Measurements from ENCODE around the gene PICK1. TPM values are rescaled to one million over a fixed set of nuclear protein-coding genes. Genes with fewer than 3 reads are reported as not detected.

PICK1 gene
- total and polyA plus RNA-seq, 2 of the 4 experiments (the other 2 are of a cell fraction): 16.5 to 21.0 TPM

DNA sequence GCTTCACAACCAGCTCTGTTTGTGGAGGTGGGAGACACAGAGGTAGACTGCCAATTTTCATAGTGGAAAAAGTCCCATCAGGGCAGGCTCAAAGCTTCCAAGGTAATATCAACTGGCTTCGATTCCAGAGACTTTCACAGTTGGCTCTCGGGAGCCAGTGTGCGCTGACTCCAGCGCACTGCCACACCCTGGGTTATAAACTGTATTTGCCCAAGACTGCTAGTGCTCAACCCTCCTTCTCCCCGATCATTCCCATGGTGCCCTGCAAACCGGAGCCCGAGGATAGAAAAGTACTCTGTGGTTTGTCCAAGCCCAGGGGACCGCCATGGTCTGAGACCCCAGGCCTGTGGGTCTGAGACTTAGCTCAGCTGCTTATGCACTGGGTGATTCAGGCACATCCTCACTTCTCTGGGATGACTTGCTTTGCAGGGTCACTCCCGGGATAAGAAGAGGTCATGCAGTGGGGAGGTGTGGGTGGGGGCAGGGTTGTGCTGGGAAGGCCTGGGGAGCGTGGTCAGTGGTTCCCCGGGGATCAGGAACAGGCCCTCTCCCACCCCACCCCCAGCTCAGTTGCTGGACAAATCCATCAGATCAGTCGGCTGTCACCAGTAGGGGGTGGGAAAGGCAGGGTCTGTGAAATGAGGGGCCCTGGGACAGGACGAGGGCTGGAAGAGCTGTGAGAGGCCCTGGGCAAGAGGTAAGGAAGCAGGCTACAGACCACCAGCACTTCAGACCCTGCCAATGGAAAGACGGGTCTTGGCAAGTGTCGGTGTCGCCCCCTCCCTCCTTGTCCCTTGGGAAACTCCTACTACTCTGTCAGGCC lies 26.7 kb upstream of the PICK1 start:
- BruUV-seq (replicated peaks): no TSS peak
- H2BK120ac ChIP-seq (ENCODE audit: low read depth, low read length): no peak overlapping the region
- no peak overlapping the region for H2BK15ac ChIP-seq (ENCODE audit: low read depth, low read length)
- peak; percentile 26 for DNase-seq
- H2AFZ ChIP-seq (replicated peaks; ENCODE audit: low read length, poor library complexity): no peak overlapping the region
- peak overlapping the region; percentile 34; the same call in 1 of the 2 replicates for H2AK5ac ChIP-seq (ENCODE audit: low read depth, low read length)
- H3K4me2 ChIP-seq (ENCODE audit: low read depth, low read length): no peak overlapping the region
- H4K5ac ChIP-seq (ENCODE audit: low read depth, low read length): no peak overlapping the region
- ATAC-seq (ENCODE audit: low read depth): no peak
- no peak overlapping the region for H3K14ac ChIP-seq (replicated peaks; ENCODE audit: low read depth, low read length)
- intact Hi-C loops (cut with micrococcal nuclease): no loop called here
- no peaks in the 10 kb centered on the region; a peak in 1 of 4 replicates for H3K79me1 ChIP-seq (ENCODE audit: low read depth in 1 of 2, low read length in 2 of 2)
- H3K36me3 ChIP-seq (ENCODE audit: control insufficient read depth, insufficient read depth, low read length): no peaks in the 10 kb centered on the region
- H3K4me3 ChIP-seq (ENCODE audit: insufficient read depth, low read depth, low read length): no peak overlapping the region
- no peaks in the 10 kb centered on the region for H4K20me1 ChIP-seq (ENCODE audit: insufficient read depth, low read length)
- H4K8ac ChIP-seq (ENCODE audit: low read depth in 2 of 2, low read length in 2 of 2): no peak overlapping the region
- H3K27me3 ChIP-seq (ENCODE audit: control insufficient read depth, insufficient read depth, low read length): peaks cover 15% of the 10 kb centered on the region
- H3K9me3 ChIP-seq (ENCODE audit: control insufficient read depth, insufficient read depth, low read length): no peaks in the 10 kb centered on the region
- peaks cover 6% of the 10 kb centered on the region for H3K9me1 ChIP-seq (ENCODE audit: insufficient read depth, low read length)
- POLR2A ChIA-PET (ENCODE audit: unreplicated experiment): interaction anchor here (0.6 kb wide), 1 partner anchor 162 kb away, joined by 8 read pairs; no protein-coding TSS in a partner anchor
- H3K4ac ChIP-seq (ENCODE audit: low read depth, low read length): 0 out of 2 replicates have a peak overlapping the region, but pooled peaks have one; percentile 5
- no peak overlapping the region for H3K23ac ChIP-seq (ENCODE audit: low read depth, low read length)
- H3K18ac ChIP-seq (ENCODE audit: low read depth, low read length): no peak overlapping the region
- no peak overlapping the region for H4K91ac ChIP-seq (ENCODE audit: insufficient read depth, low read depth, low read length)
- CTCF ChIA-PET: no interaction called here
- no peak overlapping the region for H2BK20ac ChIP-seq (ENCODE audit: low read depth, low read length)
- 84% methylated on average over 4 of the region's 16 CpGs; no CpG with 5 or more reads in 1 of the 2 experiments for WGBS, 2 experiments (ENCODE audit: extremely low coverage in 2 of 2, insufficient read length in 1 of 2)
- peak overlapping the region; percentile 31 for H2AK9ac ChIP-seq (replicated peaks; ENCODE audit: low read depth, low read length, poor library complexity)
- peaks cover 23% of the 10 kb centered on the region for H3K4me1 ChIP-seq (ENCODE audit: control insufficient read depth, insufficient read depth, low read length)
- H3K56ac ChIP-seq (ENCODE audit: extremely low read depth, insufficient read depth, low read length): no peak overlapping the region
- dilution Hi-C loops (cut with HindIII; ENCODE audit: low sequenced_read_pairs, unreplicated experiment): no loop called here
- no peak overlapping the region for H3K9ac ChIP-seq (ENCODE audit: low read depth, low read length)
- no peak overlapping the region for H3K27ac ChIP-seq (ENCODE audit: insufficient read depth, low read length)
- in situ Hi-C loops (cut with MboI; ENCODE audit: low sequenced_read_pairs): no loop called here
- no peak overlapping the region for H2BK5ac ChIP-seq (ENCODE audit: low read depth, low read length, poor library complexity, severe bottlenecking)
- no peak for TF ChIP-seq CHD1 (IDR thresholded peaks at IDR 0.05; ENCODE audit: low read depth, low read length)
- TF ChIP-seq RCOR1 (IDR thresholded peaks at IDR 0.05; ENCODE audit: insufficient replicate concordance, low read length): no peak
- no peak for TF ChIP-seq RAD21 (IDR thresholded peaks at IDR 0.05; ENCODE audit: low read length)
- no peak for TF ChIP-seq MXI1 (IDR thresholded peaks at IDR 0.05; ENCODE audit: borderline replicate concordance, low read depth, low read length)
- no peak for TF ChIP-seq CEBPB (IDR thresholded peaks at IDR 0.05; ENCODE audit: low read depth, low read length)
- TF ChIP-seq, protein P1, sequence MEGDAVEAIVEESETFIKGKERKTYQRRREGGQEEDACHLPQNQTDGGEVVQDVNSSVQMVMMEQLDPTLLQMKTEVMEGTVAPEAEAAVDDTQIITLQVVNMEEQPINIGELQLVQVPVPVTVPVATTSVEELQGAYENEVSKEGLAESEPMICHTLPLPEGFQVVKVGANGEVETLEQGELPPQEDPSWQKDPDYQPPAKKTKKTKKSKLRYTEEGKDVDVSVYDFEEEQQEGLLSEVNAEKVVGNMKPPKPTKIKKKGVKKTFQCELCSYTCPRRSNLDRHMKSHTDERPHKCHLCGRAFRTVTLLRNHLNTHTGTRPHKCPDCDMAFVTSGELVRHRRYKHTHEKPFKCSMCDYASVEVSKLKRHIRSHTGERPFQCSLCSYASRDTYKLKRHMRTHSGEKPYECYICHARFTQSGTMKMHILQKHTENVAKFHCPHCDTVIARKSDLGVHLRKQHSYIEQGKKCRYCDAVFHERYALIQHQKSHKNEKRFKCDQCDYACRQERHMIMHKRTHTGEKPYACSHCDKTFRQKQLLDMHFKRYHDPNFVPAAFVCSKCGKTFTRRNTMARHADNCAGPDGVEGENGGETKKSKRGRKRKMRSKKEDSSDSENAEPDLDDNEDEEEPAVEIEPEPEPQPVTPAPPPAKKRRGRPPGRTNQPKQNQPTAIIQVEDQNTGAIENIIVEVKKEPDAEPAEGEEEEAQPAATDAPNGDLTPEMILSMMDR (conservative IDR thresholded peaks at IDR 0.05; ENCODE audit: low read depth, low read length): no peak
- TF ChIP-seq, protein P2, sequence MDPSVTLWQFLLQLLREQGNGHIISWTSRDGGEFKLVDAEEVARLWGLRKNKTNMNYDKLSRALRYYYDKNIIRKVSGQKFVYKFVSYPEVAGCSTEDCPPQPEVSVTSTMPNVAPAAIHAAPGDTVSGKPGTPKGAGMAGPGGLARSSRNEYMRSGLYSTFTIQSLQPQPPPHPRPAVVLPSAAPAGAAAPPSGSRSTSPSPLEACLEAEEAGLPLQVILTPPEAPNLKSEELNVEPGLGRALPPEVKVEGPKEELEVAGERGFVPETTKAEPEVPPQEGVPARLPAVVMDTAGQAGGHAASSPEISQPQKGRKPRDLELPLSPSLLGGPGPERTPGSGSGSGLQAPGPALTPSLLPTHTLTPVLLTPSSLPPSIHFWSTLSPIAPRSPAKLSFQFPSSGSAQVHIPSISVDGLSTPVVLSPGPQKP (IDR thresholded peaks at IDR 0.05; ENCODE audit: borderline replicate concordance, low read depth, low read length): no peak
- TF ChIP-seq, protein P3, sequence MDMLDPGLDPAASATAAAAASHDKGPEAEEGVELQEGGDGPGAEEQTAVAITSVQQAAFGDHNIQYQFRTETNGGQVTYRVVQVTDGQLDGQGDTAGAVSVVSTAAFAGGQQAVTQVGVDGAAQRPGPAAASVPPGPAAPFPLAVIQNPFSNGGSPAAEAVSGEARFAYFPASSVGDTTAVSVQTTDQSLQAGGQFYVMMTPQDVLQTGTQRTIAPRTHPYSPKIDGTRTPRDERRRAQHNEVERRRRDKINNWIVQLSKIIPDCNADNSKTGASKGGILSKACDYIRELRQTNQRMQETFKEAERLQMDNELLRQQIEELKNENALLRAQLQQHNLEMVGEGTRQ (IDR thresholded peaks at IDR 0.05; ENCODE audit: low read depth, low read length): no peak
- TF ChIP-seq SMC3 (IDR thresholded peaks at IDR 0.05; ENCODE audit: low read depth, low read length): no peak
- TF ChIP-seq BHLHE40 (IDR thresholded peaks at IDR 0.05; ENCODE audit: low read depth, low read length): no peak
- TF ChIP-seq MAZ (IDR thresholded peaks at IDR 0.05; ENCODE audit: borderline replicate concordance, low read depth, low read length): no peak
- TF ChIP-seq NFE2L2 (IDR thresholded peaks at IDR 0.05; ENCODE audit: low read depth, low read length): no peak
- no peak for TF ChIP-seq MAFK (IDR thresholded peaks at IDR 0.05; ENCODE audit: low read depth, low read length)
- no peak for TF ChIP-seq RFX5 (IDR thresholded peaks at IDR 0.05; ENCODE audit: low read depth, low read length)

Measured in IMR-90 (cell line).